ENCODE measurements around the gene ZNF30.
"Not testable (repeated sequence)": the region's sequence is repeated elsewhere in the genome, so short reads cannot be mapped to it uniquely, and the experiment has no call there.

ZNF30 gene

GRCh38 chr19:34990578-34991192 lies 64.0 kb downstream of the ZNF30 start:
- DNase-seq, result no peak

DNA sequence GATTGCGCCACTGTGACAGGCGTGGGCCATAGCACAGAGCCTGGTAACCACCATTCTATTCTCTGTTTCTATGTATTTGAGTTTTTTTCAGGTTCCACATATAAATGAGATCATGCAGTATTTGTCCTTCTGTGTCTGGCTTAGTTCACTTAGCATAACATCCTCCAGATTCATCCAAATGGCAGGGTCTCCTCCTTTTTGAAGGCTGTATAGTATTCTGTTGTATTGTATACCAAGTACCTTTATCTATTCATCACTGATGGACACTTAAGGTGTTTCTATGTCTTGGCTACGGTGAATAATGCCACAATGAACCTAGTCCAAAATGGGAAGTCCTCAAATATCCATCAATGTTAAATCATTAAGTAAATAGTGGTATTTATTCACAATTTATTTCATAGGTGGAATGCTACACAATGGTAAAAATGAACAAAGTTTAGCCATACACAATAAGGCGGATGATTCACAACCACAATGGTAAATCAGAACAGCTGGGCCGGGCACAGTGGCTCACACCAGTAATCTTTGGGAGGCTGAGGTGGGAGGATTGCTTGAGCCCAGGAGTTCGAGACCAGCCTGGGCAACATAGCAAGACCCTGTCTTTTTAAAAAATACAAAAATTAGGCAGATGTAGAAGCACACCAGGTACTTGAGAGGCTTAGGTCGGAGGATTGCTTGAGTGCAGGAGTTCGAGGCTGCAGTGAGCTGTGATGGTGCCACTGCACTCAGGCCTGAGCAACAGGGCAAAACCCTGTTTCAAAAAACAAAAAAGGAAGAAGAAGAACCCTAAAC lies 65.0 kb downstream of the ZNF30 start:
- DNase-seq, result no peak

GRCh38 chr19:34992582-34992981 lies 65.9 kb downstream of the ZNF30 start:
- DNase-seq, result not testable (repeated sequence)

- no peak for DNase-seq
Observed at GRCh38 chr19:34994286-34994642, 67.6 kb downstream of the ZNF30 start.
